GM12892 (cell line): Measurements from ENCODE around the gene SLC2A9.

Experiments used
- POLR2A ChIP-seq: IDR thresholded peaks from 2 replicates; pipeline ENCODE4 v1.6.1; 2011; ENCODE audit warnings: low read depth, low read length, control low read depth
- POLR2AphosphoS5 ChIP-seq: IDR thresholded peaks from 2 replicates; pipeline ENCODE4 v1.6.1; 2011; ENCODE audit warnings: low read depth, low read length, control low read depth
- TAF1 ChIP-seq: IDR thresholded peaks from 2 replicates; pipeline ENCODE4 v1.6.1; 2011; ENCODE audit warnings: low read depth, mild to moderate bottlenecking, control low read depth, low read length, borderline replicate concordance

- TF ChIP-seq POLR2AphosphoS5 (no peak), TAF1 (no peak), POLR2A (no peak)
Measured at GRCh38 chr4:10029403-10029802, 8.1 kb upstream of the SLC2A9 start.
